ENCODE measurements around the gene TRIM51G. TPM values are rescaled to one million over a fixed set of nuclear protein-coding genes. Genes with fewer than 3 reads are reported as not detected.
"Not testable (repeated sequence)": the region's sequence is repeated elsewhere in the genome, so short reads cannot be mapped to it uniquely, and the experiment has no call there.

Gene TRIM51G
- not detected in 2 replicates for total RNA-seq (2014; rRNA removed; shearing (Covaris generic))

GRCh38 chr11:48983785-48984184, at the start of gene TRIM51G:
Gene TRIM51G (minus strand): TSS chr11:48983885. CDS start chr11:48981695, 2,190 bp downstream.
- not testable (repeated sequence) for DNase-seq (ENCODE audit: low spot score)

- not testable (repeated sequence) for DNase-seq (ENCODE audit: low spot score)
These were observed 44.8 kb upstream of the TRIM51G start, which contains the start of gene TRIM49B for GRCh38 chr11:49028523-49028922. Gene TRIM49B (plus strand): TSS chr11:49028823. CDS start chr11:49031600, 2,777 bp downstream.

GRCh38 chr11:48968592-48968991, 15.1 kb downstream of the TRIM51G start:
- not testable (repeated sequence) for DNase-seq (ENCODE audit: low spot score)

GRCh38 chr11:48955315-48956049, 28.2 kb downstream of the TRIM51G start:
- not testable (repeated sequence) for DNase-seq (ENCODE audit: low spot score)

GRCh38 chr11:48945796-48946195, 37.9 kb downstream of the TRIM51G start:
- not testable (repeated sequence) for DNase-seq (ENCODE audit: low spot score)

Other genes starting within 250 kb of the TRIM51G start
- gene TRIM49B, start 44.9 kb upstream of the TRIM51G start, total RNA-seq (2014; rRNA removed; shearing (Covaris generic)), result not detected in 2 replicates
- gene TRIM64C, start 75.2 kb upstream of the TRIM51G start, total RNA-seq (2014; rRNA removed; shearing (Covaris generic)), result not detected in 2 replicates
- gene FOLH1, start 224.7 kb upstream of the TRIM51G start, total RNA-seq (2014; rRNA removed; shearing (Covaris generic)), result not detected in 2 replicates